ENCODE measurements around the gene INO80.
"Not testable (repeated sequence)": the region's sequence is repeated elsewhere in the genome, so short reads cannot be mapped to it uniquely, and the experiment has no call there.

The INO80 gene

GRCh38 chr15:40960925-40961324 lies 155.2 kb downstream of the INO80 start:
- no peak for DNase-seq

- DNase-seq: no peak
Measured at GRCh38 chr15:40960151-40960885, 155.8 kb downstream of the INO80 start.

GRCh38 chr15:40959331-40960141 lies 156.5 kb downstream of the INO80 start:
- no peak for DNase-seq

GRCh38 chr15:40958723-40959122 lies 157.4 kb downstream of the INO80 start:
- no peak for DNase-seq

- no peak for DNase-seq
Measured at GRCh38 chr15:40958146-40958545, 157.9 kb downstream of the INO80 start.

- DNase-seq: no peak
Measured at GRCh38 chr15:40957581-40958051, 158.5 kb downstream of the INO80 start.

- no peak for DNase-seq
Measured at GRCh38 chr15:40957041-40957555, 159.0 kb downstream of the INO80 start.

GRCh38 chr15:40956541-40956982 lies 159.5 kb downstream of the INO80 start:
- DNase-seq: no peak

GRCh38 chr15:40955930-40956540 lies 160.0 kb downstream of the INO80 start:
- no peak for DNase-seq

GRCh38 chr15:40955141-40955903 lies 160.8 kb downstream of the INO80 start:
- DNase-seq: no peak

- DNase-seq: not testable (repeated sequence)
Measured at GRCh38 chr15:40954158-40954848, 161.8 kb downstream of the INO80 start.

GRCh38 chr15:40953713-40954074 lies 162.4 kb downstream of the INO80 start:
- no peak for DNase-seq

GRCh38 chr15:40952901-40953712 lies 163.0 kb downstream of the INO80 start, which contains the start of gene CHAC1:
TSS of gene CHAC1 (plus strand) at chr15:40953471. CDS start at chr15:40953584, 113 bp downstream.
- DNase-seq: peak; percentile 91

- DNase-seq: no peak
Measured at GRCh38 chr15:40952301-40952900, 163.7 kb downstream of the INO80 start.

- no peak for DNase-seq
Measured at GRCh38 chr15:40951764-40952163, 164.3 kb downstream of the INO80 start.

GRCh38 chr15:40949756-40950207 lies 166.3 kb downstream of the INO80 start:
- no peak for DNase-seq

GRCh38 chr15:40948706-40949473 lies 167.2 kb downstream of the INO80 start:
- no peak for DNase-seq

- DNase-seq: no peak
Measured at GRCh38 chr15:40944510-40945296, 171.4 kb downstream of the INO80 start.

Data from NCI-H1436 treated with DMSO at 0.1 percent for 48 hours (cell line).